ENCODE data around the gene KLHL34. TPM values are rescaled to one million over a fixed set of nuclear protein-coding genes. Genes with fewer than 3 reads are reported as not detected.

KLHL34 gene
- total RNA-seq (1 to 10 TPM; 1.3 to 3.2 (median 2.5) TPM), polyA plus RNA-seq (1.5 TPM)
- long read RNA-seq, donor 1, transcript KLHL34-201 (1 exons, 3,641 nt): major isoform, 20 of 23 reads
- long read RNA-seq, donor 1, partial matches to known transcripts: 0 of 23 reads
- long read RNA-seq, donor 1, other reads (novel, unspliced or antisense): 3 of 23 reads
- long read RNA-seq, donor 2, transcript KLHL34-201 (1 exons, 3,641 nt): major isoform, 12 of 12 reads
- long read RNA-seq, donor 2, partial matches to known transcripts: 0 of 12 reads
- long read RNA-seq, donor 2, other reads (novel, unspliced or antisense): 0 of 12 reads
- long read RNA-seq, donor 3, transcript KLHL34-201 (1 exons, 3,641 nt): major isoform, 8 of 8 reads
- long read RNA-seq, donor 3, partial matches to known transcripts: 0 of 8 reads
- long read RNA-seq, donor 3, other reads (novel, unspliced or antisense): 0 of 8 reads
- long read RNA-seq, donor 4, transcript KLHL34-201 (1 exons, 3,641 nt): major isoform, 9 of 9 reads
- long read RNA-seq, donor 4, partial matches to known transcripts: 0 of 9 reads
- long read RNA-seq, donor 4, other reads (novel, unspliced or antisense): 0 of 9 reads

- DNase-seq (peak; percentile 16 to 65 (median 24)), ATAC-seq (peak; percentile 70 to 74)
- WGBS: 6% methylated on average over 57 of the region's 60 CpGs
- intact Hi-C loops (cut with DNase I): no loop called here
- Histone ChIP-seq H3K27me3 (ENCODE audit: control insufficient read depth, insufficient read depth) (no peaks in the 10 kb centered on the region), H3K4me3 (ENCODE audit: low read length) (peak within 1 kb of the TSS; percentile 9), H3K27ac (ENCODE audit: low read length) (no peak within 1 kb of the TSS), H3K9me3 (ENCODE audit: control insufficient read depth, low read length) (no peaks in the 10 kb centered on the region), H3K4me1 (ENCODE audit: control insufficient read depth, insufficient read depth, low read length) (no peaks in the 10 kb centered on the region)
These were observed at the start of gene KLHL34 for GRCh38 chrX:21658152-21658737. KLHL34 (minus strand) TSS chrX:21658330; CDS start chrX:21657788, 542 bp downstream.

DNA sequence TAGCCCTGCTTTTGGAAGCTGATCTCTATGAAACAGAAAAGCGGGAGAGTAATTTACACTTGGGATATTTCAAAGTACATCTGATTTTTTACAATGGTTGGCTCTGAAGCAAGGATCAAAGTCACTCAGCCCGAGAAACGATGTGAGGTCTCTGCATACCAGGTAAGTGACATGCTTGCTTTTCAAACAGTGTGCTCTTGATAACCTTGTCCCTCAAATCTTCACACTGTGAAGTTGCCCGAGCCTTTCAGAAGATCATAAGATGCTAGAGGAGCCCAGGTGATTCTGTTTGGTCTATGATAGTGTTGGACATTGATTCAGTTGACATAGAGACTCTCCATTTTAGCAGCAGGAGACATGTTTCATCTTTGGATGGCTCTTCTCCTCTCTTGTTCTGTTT, 47.1 kb upstream of the KLHL34 start:
- DNase-seq: no peak
- no peaks in the 10 kb centered on the region for H3K4me1 ChIP-seq (ENCODE audit: control insufficient read depth, insufficient read depth, low read length)
- H3K27me3 ChIP-seq (ENCODE audit: control insufficient read depth, insufficient read depth): no peaks in the 10 kb centered on the region
- H3K27ac ChIP-seq (ENCODE audit: low read length): no peak overlapping the region
- no peaks in the 10 kb centered on the region for H3K9me3 ChIP-seq (ENCODE audit: control insufficient read depth, low read length)
- no peak for ATAC-seq
- intact Hi-C loops (cut with DNase I): no loop called here
- whole genome bisulfite sequencing: 74% methylated on average over 4 of the region's 4 CpGs
- H3K4me3 ChIP-seq (ENCODE audit: low read length): no peak overlapping the region

- Histone ChIP-seq H3K4me3 (ENCODE audit: low read length) (no peak overlapping the region), H3K27me3 (ENCODE audit: control insufficient read depth, insufficient read depth) (no peaks in the 10 kb centered on the region), H3K4me1 (ENCODE audit: control insufficient read depth, insufficient read depth, low read length) (no peaks in the 10 kb centered on the region), H3K9me3 (ENCODE audit: control insufficient read depth, low read length) (no peaks in the 10 kb centered on the region), H3K27ac (ENCODE audit: low read length) (no peak overlapping the region)
- 75% methylated on average over 4 of the region's 4 CpGs for WGBS
- DNase-seq (no peak), ATAC-seq (no peak)
- intact Hi-C loops (cut with DNase I): no loop called here
These were observed 44.6 kb upstream of the KLHL34 start for GRCh38 chrX:21702725-21703124.

DNA sequence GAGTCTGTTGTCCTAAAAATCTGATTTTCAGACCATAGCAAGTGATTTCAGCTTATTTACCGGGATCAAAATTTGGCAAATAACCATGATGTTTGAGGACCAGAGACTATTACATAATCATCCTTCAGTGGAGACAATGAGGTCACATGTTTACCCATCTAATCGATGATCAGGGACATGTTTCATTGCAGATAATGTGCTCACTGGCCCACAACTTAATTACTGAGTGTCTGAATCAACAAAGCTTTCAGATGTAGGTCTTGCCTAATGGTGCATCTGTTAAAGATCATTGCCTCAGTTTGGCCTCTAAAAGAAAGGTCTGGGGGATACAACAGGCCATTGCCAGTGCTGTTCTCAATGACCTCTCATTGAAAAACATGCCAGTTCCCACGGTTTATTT, 42.8 kb upstream of the KLHL34 start:
- H3K4me1 ChIP-seq (ENCODE audit: control insufficient read depth, insufficient read depth, low read length): no peaks in the 10 kb centered on the region
- H3K4me3 ChIP-seq (ENCODE audit: low read length): no peak overlapping the region
- DNase-seq (no peak), ATAC-seq (no peak)
- intact Hi-C loops (cut with DNase I): no loop called here
- 71% methylated on average over 3 of the region's 3 CpGs for WGBS
- H3K27me3 ChIP-seq (ENCODE audit: control insufficient read depth, insufficient read depth): no peaks in the 10 kb centered on the region
- no peaks in the 10 kb centered on the region for H3K9me3 ChIP-seq (ENCODE audit: control insufficient read depth, low read length)
- no peak overlapping the region for H3K27ac ChIP-seq (ENCODE audit: low read length)

- DNase-seq: no peak
- WGBS: 81% methylated on average over 5 of the region's 5 CpGs
These were observed 42.1 kb upstream of the KLHL34 start for GRCh38 chrX:21700275-21700674.

DNA sequence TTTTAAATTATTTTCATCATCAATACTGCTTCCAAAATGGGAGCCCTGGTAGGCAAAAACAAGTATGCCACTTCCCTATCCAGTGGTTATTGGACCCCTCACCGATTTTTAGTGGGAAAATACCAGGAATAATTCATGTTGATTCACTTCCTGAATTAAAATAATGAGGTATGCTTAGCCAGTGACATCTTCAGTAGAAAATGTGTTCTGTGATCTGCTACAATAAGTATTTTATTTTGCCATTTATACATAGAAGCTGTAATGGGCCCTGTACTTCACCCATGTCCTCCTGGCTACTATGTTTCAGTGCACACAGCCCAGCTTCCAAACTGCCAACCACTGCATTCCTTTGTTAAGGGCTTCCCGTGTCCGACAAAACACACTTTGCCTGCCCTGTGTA, 41.0 kb upstream of the KLHL34 start:
- H3K4me3 ChIP-seq (ENCODE audit: low read length): no peak overlapping the region
- H3K4me1 ChIP-seq (ENCODE audit: control insufficient read depth, insufficient read depth, low read length): no peaks in the 10 kb centered on the region
- ATAC-seq: no peak
- no peak for DNase-seq
- H3K27ac ChIP-seq (ENCODE audit: low read length): no peak overlapping the region
- 59% methylated on average over 3 of the region's 3 CpGs for WGBS
- intact Hi-C loops (cut with DNase I): no loop called here
- no peaks in the 10 kb centered on the region for H3K9me3 ChIP-seq (ENCODE audit: control insufficient read depth, low read length)
- no peaks in the 10 kb centered on the region for H3K27me3 ChIP-seq (ENCODE audit: control insufficient read depth, insufficient read depth)

More at GRCh38 chrX:21700275-21700674, 42.1 kb upstream of the KLHL34 start:
- H3K4me1 ChIP-seq (ENCODE audit: control insufficient read depth, insufficient read depth, low read length): no peaks in the 10 kb centered on the region
- no peaks in the 10 kb centered on the region for H3K9me3 ChIP-seq (ENCODE audit: control insufficient read depth, low read length)
- no peak overlapping the region for H3K4me3 ChIP-seq (ENCODE audit: low read length)
- intact Hi-C loops (cut with DNase I): no loop called here
- no peak for ATAC-seq
- no peak overlapping the region for H3K27ac ChIP-seq (ENCODE audit: low read length)
- H3K27me3 ChIP-seq (ENCODE audit: control insufficient read depth, insufficient read depth): no peaks in the 10 kb centered on the region

- no peak overlapping the region for H3K4me3 ChIP-seq (ENCODE audit: low read length)
- DNase-seq: no peak
- H3K4me1 ChIP-seq (ENCODE audit: control insufficient read depth, insufficient read depth, low read length): no peaks in the 10 kb centered on the region
- no peak for ATAC-seq
- 53% methylated on average over 4 of the region's 4 CpGs for WGBS
- no peaks in the 10 kb centered on the region for H3K9me3 ChIP-seq (ENCODE audit: control insufficient read depth, low read length)
- H3K27ac ChIP-seq (ENCODE audit: low read length): no peak overlapping the region
- intact Hi-C loops (cut with DNase I): no loop called here
- H3K27me3 ChIP-seq (ENCODE audit: control insufficient read depth, insufficient read depth): no peaks in the 10 kb centered on the region
These were observed 40.1 kb upstream of the KLHL34 start for GRCh38 chrX:21698272-21698671.

DNA sequence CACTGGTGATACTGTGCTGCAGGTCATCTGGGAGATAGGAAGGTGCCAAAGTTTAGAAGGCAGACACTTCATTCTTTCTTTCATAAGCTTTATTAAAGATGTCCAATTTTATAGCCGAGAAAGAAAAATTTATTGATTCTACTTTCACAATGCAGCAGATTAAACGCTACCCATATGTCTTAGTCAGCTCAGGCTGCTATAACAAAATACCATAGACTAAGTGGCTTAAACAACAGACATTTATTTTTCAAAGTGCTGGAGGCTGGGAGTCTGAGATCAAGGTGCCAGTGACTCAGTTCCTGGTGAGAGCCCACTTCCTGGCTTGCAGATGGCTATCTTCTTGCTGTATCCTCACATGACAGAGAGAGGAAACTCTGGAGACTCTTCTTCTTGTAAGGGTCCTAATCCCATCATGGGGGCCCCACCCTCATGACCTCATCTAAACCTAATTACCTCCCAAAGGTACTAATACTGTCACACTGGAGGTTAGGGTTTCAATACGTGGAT, 33.4 kb upstream of the KLHL34 start:
- intact Hi-C loops (cut with DNase I): no loop called here
- no peaks in the 10 kb centered on the region for H3K27me3 ChIP-seq (ENCODE audit: control insufficient read depth, insufficient read depth)
- H3K9me3 ChIP-seq (ENCODE audit: control insufficient read depth, low read length): no peaks in the 10 kb centered on the region
- no peak for ATAC-seq
- DNase-seq: no peak
- H3K4me1 ChIP-seq (ENCODE audit: control insufficient read depth, insufficient read depth, low read length): no peaks in the 10 kb centered on the region
- H3K27ac ChIP-seq (ENCODE audit: low read length): no peak overlapping the region
- 89% methylated on average over 3 of the region's 3 CpGs for WGBS
- H3K4me3 ChIP-seq (ENCODE audit: low read length): no peak overlapping the region

DNA sequence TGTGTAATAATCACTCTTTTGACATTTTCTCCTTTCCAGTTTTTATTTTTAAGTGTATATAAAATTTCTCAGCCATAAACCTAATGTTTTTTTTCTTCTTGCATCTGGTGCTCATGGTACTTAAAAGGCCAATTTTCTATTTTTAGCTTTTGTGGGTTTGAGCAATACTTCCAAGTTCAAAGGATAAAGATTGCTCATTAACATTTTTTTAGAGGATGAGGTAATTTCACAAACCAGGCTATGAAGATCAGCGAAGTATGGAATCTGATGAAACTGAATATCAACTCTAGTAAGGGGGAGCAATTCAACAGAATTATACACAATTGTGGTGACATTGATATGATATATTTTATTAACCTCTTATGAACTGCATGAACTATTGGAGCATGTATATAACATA, 25.8 kb upstream of the KLHL34 start:
- no peaks in the 10 kb centered on the region for H3K9me3 ChIP-seq (ENCODE audit: control insufficient read depth, low read length)
- H3K4me3 ChIP-seq (ENCODE audit: low read length): no peak overlapping the region
- intact Hi-C loops (cut with DNase I): no loop called here
- H3K4me1 ChIP-seq (ENCODE audit: control insufficient read depth, insufficient read depth, low read length): no peaks in the 10 kb centered on the region
- no peak for DNase-seq
- no peak for ATAC-seq
- WGBS: 59% methylated on average over 1 of the region's 1 CpG
- H3K27me3 ChIP-seq (ENCODE audit: control insufficient read depth, insufficient read depth): no peaks in the 10 kb centered on the region
- H3K27ac ChIP-seq (ENCODE audit: low read length): no peak overlapping the region

DNA sequence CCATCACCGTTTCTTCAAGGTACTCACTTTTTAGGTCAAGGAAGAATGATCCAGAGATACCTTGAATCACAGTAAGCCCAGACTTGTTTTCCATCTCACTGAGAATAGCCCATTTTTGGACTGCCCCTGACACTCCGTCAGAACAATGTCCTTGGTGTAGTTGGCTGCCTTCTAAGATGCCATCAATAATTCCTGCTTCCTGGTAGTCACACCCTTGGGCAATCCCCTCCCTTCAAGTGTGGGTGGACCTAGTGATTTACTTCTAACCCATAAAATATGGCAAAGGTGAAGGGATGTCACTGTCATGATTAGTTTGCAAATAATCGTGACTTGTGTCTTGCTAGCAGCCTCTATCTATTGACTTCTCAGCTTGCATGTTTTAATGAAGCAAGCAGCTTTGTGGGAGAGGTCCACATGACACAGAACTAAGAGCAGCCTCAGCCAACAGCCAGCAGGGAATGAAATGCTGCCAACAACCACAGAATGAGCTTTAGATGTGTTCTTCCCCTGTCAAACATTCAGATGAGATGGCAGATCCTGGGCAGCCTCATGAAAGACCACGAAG, 20.0 kb upstream of the KLHL34 start:
- WGBS: 78% methylated on average over 4 of the region's 4 CpGs
- intact Hi-C loops (cut with DNase I): no loop called here
- Histone ChIP-seq H3K27ac (ENCODE audit: low read length) (no peak overlapping the region), H3K4me1 (ENCODE audit: control insufficient read depth, insufficient read depth, low read length) (no peaks in the 10 kb centered on the region), H3K4me3 (ENCODE audit: low read length) (no peak overlapping the region), H3K9me3 (ENCODE audit: control insufficient read depth, low read length) (no peaks in the 10 kb centered on the region), H3K27me3 (ENCODE audit: control insufficient read depth, insufficient read depth) (no peaks in the 10 kb centered on the region)
- ATAC-seq (no peak), DNase-seq (no peak)

GRCh38 chrX:21675931-21676330, 17.8 kb upstream of the KLHL34 start:
- H3K9me3 ChIP-seq (ENCODE audit: control insufficient read depth, low read length): no peaks in the 10 kb centered on the region
- DNase-seq: no peak
- ATAC-seq: no peak
- H3K27ac ChIP-seq (ENCODE audit: low read length): no peak overlapping the region
- no peaks in the 10 kb centered on the region for H3K27me3 ChIP-seq (ENCODE audit: control insufficient read depth, insufficient read depth)
- intact Hi-C loops (cut with DNase I): no loop called here
- no peak overlapping the region for H3K4me3 ChIP-seq (ENCODE audit: low read length)
- 62% methylated on average over 2 of the region's 2 CpGs for WGBS
- H3K4me1 ChIP-seq (ENCODE audit: control insufficient read depth, insufficient read depth, low read length): no peaks in the 10 kb centered on the region
